Measurements from ENCODE around the gene TBC1D4. TPM values are rescaled to one million over a fixed set of nuclear protein-coding genes. Genes with fewer than 3 reads are reported as not detected.

The TBC1D4 gene
- total and polyA plus RNA-seq, 10 of the 15 experiments (the other 5 are each of a cell fraction or from before 2014, with no cell fraction given): 11.0 to 38.6 (median 25.5) TPM

DNA sequence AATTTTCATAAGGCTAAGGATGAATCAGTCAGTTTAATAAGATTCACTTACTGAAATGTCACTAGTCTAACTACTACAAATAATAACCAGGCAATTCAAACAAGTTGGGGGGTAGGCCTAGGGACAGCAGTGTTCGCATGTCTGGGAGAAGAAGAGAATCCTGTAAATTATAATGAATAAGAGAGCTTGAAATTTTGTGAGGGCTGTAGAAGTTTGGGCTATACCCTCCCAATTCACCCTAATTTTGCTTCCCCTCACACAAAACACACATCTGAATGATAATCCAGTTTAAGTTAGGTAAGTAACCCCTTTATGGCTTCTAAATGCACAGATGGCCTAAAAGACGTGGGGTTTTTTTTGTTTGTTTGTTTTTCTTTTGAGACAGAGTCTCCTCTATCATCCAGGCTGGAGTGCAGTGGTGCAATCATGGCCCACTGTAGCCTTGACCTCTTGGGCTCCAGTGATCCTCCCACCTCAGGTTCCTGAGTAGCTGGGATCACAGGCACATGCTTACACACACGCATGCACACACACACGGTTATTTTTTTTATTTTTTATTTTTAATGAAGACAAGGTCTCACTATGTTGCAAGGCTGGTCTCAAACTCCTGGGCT lies 69.9 kb downstream of the TBC1D4 start:
- intact Hi-C loops (cut with micrococcal nuclease; ENCODE audit: unreplicated experiment) (no loop called here), in situ Hi-C loops (cut with MboI) (no loop called here)
- Histone ChIP-seq H4K20me1 (ENCODE audit: control insufficient read depth, insufficient read depth) (no peaks in the 10 kb centered on the region), H3K27me3 (replicated peaks in 1 of 2; ENCODE audit: control insufficient read depth in 2 of 2, insufficient read depth in 2 of 2, low read length in 1 of 2) (no peaks in the 10 kb centered on the region), H3K9ac (ENCODE audit: control insufficient read depth, insufficient read depth, low read length) (no peak overlapping the region), H3K4me3 (no peak overlapping the region), H3K79me2 (ENCODE audit: control insufficient read depth, insufficient read depth, low read length) (peaks cover 8% of the 10 kb centered on the region), H3K4me1 (ENCODE audit: control insufficient read depth, insufficient read depth, low read length) (peaks cover 14% of the 10 kb centered on the region), H3K27ac (ENCODE audit: control insufficient read depth, insufficient read depth) (no peak overlapping the region), H2AFZ (ENCODE audit: control insufficient read depth, low read depth, low read length) (no peak overlapping the region), H3K36me3 (ENCODE audit: control insufficient read depth in 2 of 2, insufficient read depth in 2 of 2, low read length in 1 of 2) (no peaks in the 10 kb centered on the region), H3K9me3 (replicated peaks; ENCODE audit: control insufficient read depth, insufficient read depth, low read length) (no peaks in the 10 kb centered on the region), H3K4me2 (ENCODE audit: control insufficient read depth, insufficient read depth) (no peak overlapping the region)
- SMC1A ChIA-PET (ENCODE audit: uncharacterized antibody, unreplicated experiment): no interaction called here
- POLR2A ChIA-PET: interaction anchor here (0.6 kb wide), 1 partner anchor 26 kb away, joined by 3 read pairs; no protein-coding TSS in a partner anchor
- WGBS (ENCODE audit: insufficient coverage, insufficient replicate concordance, low lambda C conversion rate, missing lambda C conversion rate): 83% methylated on average over 4 of the region's 4 CpGs
- ATAC-seq: no peak
- no TSS peak for BruUV-seq (replicated peaks)
- RAD21 ChIA-PET (ENCODE audit: unreplicated experiment): no interaction called here
- DNase-seq (ENCODE audit: low read depth, low spot score): no peak
- TF ChIP-seq BMI1 (IDR thresholded peaks at IDR 0.05; ENCODE audit: borderline replicate concordance): no peak
- no peak for TF ChIP-seq PBX3 (IDR thresholded peaks at IDR 0.05; ENCODE audit: insufficient replicate concordance, low read depth, low read length)
- no peak for TF ChIP-seq EGR1 (IDR thresholded peaks at IDR 0.05; ENCODE audit: borderline replicate concordance in 1 of 2, low read depth in 2 of 2, low read length in 2 of 2)
- no peak for TF ChIP-seq SPI1 (IDR thresholded peaks at IDR 0.05; ENCODE audit: borderline replicate concordance, insufficient read depth, low read depth, low read length)
- FAIRE-seq: no peak
- CTCF ChIA-PET: interaction anchor here (0.5 to 1.2 kb wide), 2 partner anchors 19 to 60 kb away, joined by 3 read pairs; no protein-coding TSS in a partner anchor

Data from GM12878 (cell line).